GM12878 (cell line): ENCODE results near the gene KREMEN2. TPM values are rescaled to one million over a fixed set of nuclear protein-coding genes. Genes with fewer than 3 reads are reported as not detected.

Experiments
- ATAC-seq: fragments of 200-7000 bp; cut with Tn5 transposase; 3 replicates; pipeline ENCODE4 v1.9.1; 2020; ENCODE audit warnings: mild to moderate bottlenecking, moderate library complexity
- BruUV-seq: library from RNA; stranded (reverse); fragments of 400-500 nt; replicated peaks from 2 replicates; lab custom pipeline; 2021; lab: Mats Ljungman, UMichigan
- CTCF ChIA-PET: fragments of 300-600 bp; sonication (Branson Sonifier 250); formaldehyde crosslinking; extraction: SDS; loops from one replicate; lab custom pipeline; 2021; ENCODE audit warnings: inconsistent platforms; lab: Yijun Ruan, JAX
- POLR2A ChIA-PET: fragments of 350-600 bp; formaldehyde crosslinking; extraction: SDS; loops from one replicate; lab custom pipeline; 2021; ENCODE audit warnings: inconsistent platforms; lab: Charles Lee
- RAD21 ChIA-PET: fragments of 300-600 bp; sonication (Branson Sonifier 250); formaldehyde crosslinking; loops from one replicate; lab custom pipeline; 2023; ENCODE audit warnings: antibody characterized with exemption; ENCODE audit not compliant: unreplicated experiment; lab: Charles Lee
- SMC1A ChIA-PET: fragments of 300-600 bp; sonication (Branson Sonifier 250); formaldehyde crosslinking; loops from one replicate; lab custom pipeline; 2023; ENCODE audit not compliant: unreplicated experiment, uncharacterized antibody; lab: Charles Lee
- DNase-seq: peaks from one replicate; pipeline ENCODE4 v3.0.0-alpha.2; 2011; ENCODE audit warnings: low read depth, low spot score
- FAIRE-seq: peaks from 3 replicates; lab custom pipeline; 2011; peaks lifted over from hg19 to GRCh38; lab: Jason Lieb, UNC
- H2AFZ ChIP-seq: 2 replicates; pipeline ENCODE4 v1.6.0; 2011; ENCODE audit warnings: low read depth, low read length, control low read depth; ENCODE audit not compliant: control insufficient read depth
- H3K27ac ChIP-seq: 2 replicates; pipeline ENCODE4 v1.5.1; 2011; ENCODE audit warnings: control low read depth; ENCODE audit not compliant: control insufficient read depth, insufficient read depth
- H3K27me3 ChIP-seq, 2 experiments: replicated peaks in 1 of 2; 2 replicates each; pipeline versions ENCODE4 v1.6.0 to v1.6.1; 2011; ENCODE audit warnings: low read length in 1 of 2; ENCODE audit not compliant: control insufficient read depth in 2 of 2, insufficient read depth in 2 of 2
- H3K36me3 ChIP-seq, 2 experiments: 2 replicates each; pipeline ENCODE4 v1.5.1; 2011; ENCODE audit warnings: low read length in 1 of 2; ENCODE audit not compliant: control insufficient read depth in 2 of 2, insufficient read depth in 2 of 2
- H3K4me1 ChIP-seq: 2 replicates; pipeline ENCODE4 v1.6.1; 2011; ENCODE audit warnings: mild to moderate bottlenecking, low read length, moderate library complexity, mixed read lengths; ENCODE audit not compliant: control insufficient read depth, insufficient read depth
- H3K4me2 ChIP-seq: 2 replicates; pipeline ENCODE4 v1.6.0; 2011; ENCODE audit warnings: control low read depth; ENCODE audit not compliant: control insufficient read depth, insufficient read depth
- H3K4me3 ChIP-seq: fragments of 200-600 bp; sonication (generic); 2 replicates; pipeline ENCODE4 v1.5.1; 2016
- H3K79me2 ChIP-seq: 2 replicates; pipeline ENCODE4 v1.6.0; 2011; ENCODE audit warnings: low read length; ENCODE audit not compliant: control insufficient read depth, insufficient read depth
- H3K9ac ChIP-seq: 2 replicates; pipeline ENCODE4 v1.8.0; 2011; ENCODE audit warnings: low read length, control low read depth, mixed read lengths; ENCODE audit not compliant: control insufficient read depth, insufficient read depth
- H3K9me3 ChIP-seq: replicated peaks from 3 replicates; pipeline ENCODE4 v1.5.1; 2011; ENCODE audit warnings: mild to moderate bottlenecking, low read length; ENCODE audit not compliant: control insufficient read depth, insufficient read depth
- H4K20me1 ChIP-seq: 2 replicates; pipeline ENCODE4 v1.6.0; 2011; ENCODE audit not compliant: control insufficient read depth, insufficient read depth
- BRCA1 ChIP-seq: IDR thresholded peaks from 2 replicates; pipeline ENCODE4 v1.6.1; 2011; ENCODE audit warnings: low read depth, low read length, improper control_type of control experiment
- CHD2 ChIP-seq: IDR thresholded peaks from 2 replicates; pipeline ENCODE4 v1.6.1; 2011; ENCODE audit warnings: low read depth, low read length, improper control_type of control experiment, borderline replicate concordance
- HCFC1 ChIP-seq: fragments of 150-350 bp; IDR thresholded peaks from 2 replicates; pipeline ENCODE4 v1.6.1; 2014; ENCODE audit warnings: low read length
- LARP7 ChIP-seq: fragments of 450-650 bp; IDR thresholded peaks from 2 replicates; pipeline ENCODE4 v1.6.1; 2017; ENCODE audit warnings: mild to moderate bottlenecking
- SP1 ChIP-seq: IDR thresholded peaks from one replicate; pipeline ENCODE4 v1.6.1; 2011; ENCODE audit warnings: low read depth, low read length
- SPI1 ChIP-seq: IDR thresholded peaks from 2 replicates; pipeline ENCODE4 v1.6.1; 2011; ENCODE audit warnings: low read depth, mild to moderate bottlenecking, low read length, moderate library complexity, borderline replicate concordance; ENCODE audit not compliant: insufficient read depth
- SRF ChIP-seq, 2 experiments: IDR thresholded peaks; 2 replicates each; pipeline ENCODE4 v1.6.1; 2011; ENCODE audit warnings: low read depth in 2 of 2, low read length in 2 of 2, mild to moderate bottlenecking in 1 of 2, moderate library complexity in 1 of 2
- ZNF217 ChIP-seq: fragments of 450-650 bp; IDR thresholded peaks from 2 replicates; pipeline ENCODE4 v1.6.1; 2017; ENCODE audit warnings: antibody characterized with exemption, mild to moderate bottlenecking
- ZNF274 ChIP-seq: IDR thresholded peaks from one replicate; pipeline ENCODE4 v1.8.0; 2011; ENCODE audit not compliant: insufficient read length, insufficient read depth
- WGBS: methylation state at CpG from one replicate; pipeline ENCODE4 v1.1.6; 2016; ENCODE audit warnings: low lambda C conversion rate; ENCODE audit not compliant: insufficient replicate concordance, insufficient coverage; ENCODE audit errors: missing lambda C conversion rate; 5-methylcytosine and 5-hydroxymethylcytosine counted together
- in situ Hi-C: fragments of 300-500 bp; cut with MboI; formaldehyde crosslinking; loops from 9 replicates; pipeline ENCODE4 v1.14.3; 2018; ENCODE audit warnings: mixed read lengths
- intact Hi-C: fragments of 100-400 bp; cut with micrococcal nuclease; formaldehyde crosslinking; loops from one replicate; pipeline ENCODE4 v1.14.2; 2022; ENCODE audit not compliant: unreplicated experiment
- polyA plus RNA-seq, 11 experiments: library from polyadenylated mRNA; depleted of rRNA in 4 of 11; unstranded in 6 of 11; stranded (reverse) in 5 of 11; fragments of >200 nt; fragmentation: Nextera tagmentation in 4 of 11; fragmentation: Illumina TruSeq in 1 of 11; extraction: Ambion mirVana in 4 of 11; extraction: Trizol in 1 of 11; gene quantifications; 1 replicate in 1 of 11; 2 replicates in 10 of 11; pipeline versions ENCODE4 v1.2.1 to v1.2.3, GENCODE V29; 2011 to 2016; ENCODE audit warnings: inconsistent platforms in 2 of 11, missing spikeins in 2 of 11, low read depth in 1 of 11
- total RNA-seq, 4 experiments: library from RNA; depleted of rRNA in 3 of 4; stranded (reverse); fragments of >200 nt in 3 of 4; fragmentation: Illumina TruSeq in 1 of 4; extraction: Trizol in 1 of 4; gene quantifications; 2 replicates each; pipeline versions ENCODE4 v1.2.1 to v1.2.3, GENCODE V29; 2013 to 2021
- TF ChIP-seq, protein P1 (sequence below): IDR thresholded peaks from 2 replicates; pipeline ENCODE4 v1.6.1; 2012; ENCODE audit warnings: mild to moderate bottlenecking, low read depth, low read length
- TF ChIP-seq, protein P2 (sequence below), 3 experiments: IDR thresholded peaks in 2 of 3; conservative IDR thresholded peaks in 1 of 3; 2 replicates each; pipeline ENCODE4 v1.5.1; 2011; ENCODE audit warnings: low read depth in 3 of 3, low read length in 3 of 3, mild to moderate bottlenecking in 3 of 3, control low read depth in 2 of 3, moderate library complexity in 2 of 3, inconsistent platforms in 1 of 3, mixed read lengths in 1 of 3; ENCODE audit not compliant: control insufficient read depth in 2 of 3, insufficient read depth in 1 of 3; ENCODE audit errors: extremely low read depth in 1 of 3
- TF ChIP-seq, protein P3 (sequence below): IDR thresholded peaks from 2 replicates; pipeline ENCODE4 v1.6.1; 2012; ENCODE audit warnings: low read depth, low read length, improper control_type of control experiment
- TF ChIP-seq, protein P4 (sequence below): fragments of 450-650 bp; IDR thresholded peaks from 2 replicates; pipeline ENCODE4 v1.6.1; 2016; ENCODE audit warnings: mild to moderate bottlenecking

The KREMEN2 gene
- total and polyA plus RNA-seq, 10 of the 15 experiments (the other 5 are each of a cell fraction or from before 2014, with no cell fraction given): 0.06 to 3.7 (median 0.83) TPM; not detected in 2

- TF ChIP-seq, protein P1, sequence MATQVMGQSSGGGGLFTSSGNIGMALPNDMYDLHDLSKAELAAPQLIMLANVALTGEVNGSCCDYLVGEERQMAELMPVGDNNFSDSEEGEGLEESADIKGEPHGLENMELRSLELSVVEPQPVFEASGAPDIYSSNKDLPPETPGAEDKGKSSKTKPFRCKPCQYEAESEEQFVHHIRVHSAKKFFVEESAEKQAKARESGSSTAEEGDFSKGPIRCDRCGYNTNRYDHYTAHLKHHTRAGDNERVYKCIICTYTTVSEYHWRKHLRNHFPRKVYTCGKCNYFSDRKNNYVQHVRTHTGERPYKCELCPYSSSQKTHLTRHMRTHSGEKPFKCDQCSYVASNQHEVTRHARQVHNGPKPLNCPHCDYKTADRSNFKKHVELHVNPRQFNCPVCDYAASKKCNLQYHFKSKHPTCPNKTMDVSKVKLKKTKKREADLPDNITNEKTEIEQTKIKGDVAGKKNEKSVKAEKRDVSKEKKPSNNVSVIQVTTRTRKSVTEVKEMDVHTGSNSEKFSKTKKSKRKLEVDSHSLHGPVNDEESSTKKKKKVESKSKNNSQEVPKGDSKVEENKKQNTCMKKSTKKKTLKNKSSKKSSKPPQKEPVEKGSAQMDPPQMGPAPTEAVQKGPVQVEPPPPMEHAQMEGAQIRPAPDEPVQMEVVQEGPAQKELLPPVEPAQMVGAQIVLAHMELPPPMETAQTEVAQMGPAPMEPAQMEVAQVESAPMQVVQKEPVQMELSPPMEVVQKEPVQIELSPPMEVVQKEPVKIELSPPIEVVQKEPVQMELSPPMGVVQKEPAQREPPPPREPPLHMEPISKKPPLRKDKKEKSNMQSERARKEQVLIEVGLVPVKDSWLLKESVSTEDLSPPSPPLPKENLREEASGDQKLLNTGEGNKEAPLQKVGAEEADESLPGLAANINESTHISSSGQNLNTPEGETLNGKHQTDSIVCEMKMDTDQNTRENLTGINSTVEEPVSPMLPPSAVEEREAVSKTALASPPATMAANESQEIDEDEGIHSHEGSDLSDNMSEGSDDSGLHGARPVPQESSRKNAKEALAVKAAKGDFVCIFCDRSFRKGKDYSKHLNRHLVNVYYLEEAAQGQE: no peak
- no peak for TF ChIP-seq SRF (IDR thresholded peaks at IDR 0.05; ENCODE audit: low read depth in 2 of 2, low read length in 2 of 2)
- TF ChIP-seq ZNF274: no peak
- TF ChIP-seq, protein P2, sequence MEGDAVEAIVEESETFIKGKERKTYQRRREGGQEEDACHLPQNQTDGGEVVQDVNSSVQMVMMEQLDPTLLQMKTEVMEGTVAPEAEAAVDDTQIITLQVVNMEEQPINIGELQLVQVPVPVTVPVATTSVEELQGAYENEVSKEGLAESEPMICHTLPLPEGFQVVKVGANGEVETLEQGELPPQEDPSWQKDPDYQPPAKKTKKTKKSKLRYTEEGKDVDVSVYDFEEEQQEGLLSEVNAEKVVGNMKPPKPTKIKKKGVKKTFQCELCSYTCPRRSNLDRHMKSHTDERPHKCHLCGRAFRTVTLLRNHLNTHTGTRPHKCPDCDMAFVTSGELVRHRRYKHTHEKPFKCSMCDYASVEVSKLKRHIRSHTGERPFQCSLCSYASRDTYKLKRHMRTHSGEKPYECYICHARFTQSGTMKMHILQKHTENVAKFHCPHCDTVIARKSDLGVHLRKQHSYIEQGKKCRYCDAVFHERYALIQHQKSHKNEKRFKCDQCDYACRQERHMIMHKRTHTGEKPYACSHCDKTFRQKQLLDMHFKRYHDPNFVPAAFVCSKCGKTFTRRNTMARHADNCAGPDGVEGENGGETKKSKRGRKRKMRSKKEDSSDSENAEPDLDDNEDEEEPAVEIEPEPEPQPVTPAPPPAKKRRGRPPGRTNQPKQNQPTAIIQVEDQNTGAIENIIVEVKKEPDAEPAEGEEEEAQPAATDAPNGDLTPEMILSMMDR (IDR thresholded peaks at IDR 0.05 in 2 of 3, conservative IDR thresholded peaks at IDR 0.05 in 1 of 3; ENCODE audit: control insufficient read depth in 2 of 3, extremely low read depth in 1 of 3, insufficient read depth in 1 of 3, low read depth in 3 of 3, low read length in 3 of 3): no peak
Measured at GRCh38 chr16:2992383-2993081, 28.5 kb downstream of the KREMEN2 start (continued).

DNA sequence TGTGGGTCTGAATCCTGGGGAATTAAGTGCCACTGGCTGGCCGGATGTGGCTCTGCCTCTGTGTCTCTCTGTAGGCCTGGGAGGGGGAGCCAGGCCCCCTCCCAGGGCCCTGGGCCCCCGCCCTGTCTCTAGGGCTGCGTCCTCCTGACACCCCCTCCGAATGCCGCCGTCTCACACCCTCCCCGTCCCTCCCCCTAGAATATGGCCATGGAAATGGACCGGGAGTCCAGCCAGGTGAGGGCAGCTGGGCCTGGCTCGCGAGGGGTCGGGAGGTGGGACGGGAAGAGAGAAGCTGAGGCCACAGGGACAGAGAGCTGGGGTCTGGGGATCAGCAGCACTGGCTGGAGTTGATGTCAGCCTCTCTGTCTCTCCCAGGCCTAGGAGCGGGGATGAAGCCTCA is 32.2 kb downstream of the KREMEN2 start:
- in situ Hi-C loops (no loop called here), intact Hi-C loops (no loop called here)
- ChIA-PET POLR2A (no interaction called here), RAD21 (no interaction called here), SMC1A (no interaction called here), CTCF (no interaction called here)
- no peak overlapping the region for H3K4me2 ChIP-seq
- DNase-seq: no peak
- no peaks in the 10 kb centered on the region for H3K79me2 ChIP-seq
- H4K20me1 ChIP-seq: no peaks in the 10 kb centered on the region
- H3K36me3 ChIP-seq: no peaks in the 10 kb centered on the region
- H3K9me3 ChIP-seq: no peaks in the 10 kb centered on the region
- no peak overlapping the region for H3K27ac ChIP-seq
- no TSS peak for BruUV-seq
- H3K9ac ChIP-seq: no peak overlapping the region
- peaks cover 0 to 8% of the 10 kb centered on the region in 2 experiments; a peak in 3 of 4 replicates for H3K27me3 ChIP-seq
- H2AFZ ChIP-seq: no peak overlapping the region
- H3K4me3 ChIP-seq: no peak overlapping the region
- FAIRE-seq: no peak
- no peaks in the 10 kb centered on the region for H3K4me1 ChIP-seq
- no peak for ATAC-seq
- 39% methylated on average over 11 of the region's 13 CpGs for WGBS
- TF ChIP-seq LARP7 (no peak), BRCA1 (no peak), CHD2 (no peak), HCFC1 (no peak), SPI1 (no peak), SP1 (no peak), ZNF217 (no peak)
- TF ChIP-seq, protein P3, sequence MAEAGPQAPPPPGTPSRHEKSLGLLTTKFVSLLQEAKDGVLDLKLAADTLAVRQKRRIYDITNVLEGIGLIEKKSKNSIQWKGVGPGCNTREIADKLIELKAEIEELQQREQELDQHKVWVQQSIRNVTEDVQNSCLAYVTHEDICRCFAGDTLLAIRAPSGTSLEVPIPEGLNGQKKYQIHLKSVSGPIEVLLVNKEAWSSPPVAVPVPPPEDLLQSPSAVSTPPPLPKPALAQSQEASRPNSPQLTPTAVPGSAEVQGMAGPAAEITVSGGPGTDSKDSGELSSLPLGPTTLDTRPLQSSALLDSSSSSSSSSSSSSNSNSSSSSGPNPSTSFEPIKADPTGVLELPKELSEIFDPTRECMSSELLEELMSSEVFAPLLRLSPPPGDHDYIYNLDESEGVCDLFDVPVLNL: no peak
- TF ChIP-seq, protein P4, sequence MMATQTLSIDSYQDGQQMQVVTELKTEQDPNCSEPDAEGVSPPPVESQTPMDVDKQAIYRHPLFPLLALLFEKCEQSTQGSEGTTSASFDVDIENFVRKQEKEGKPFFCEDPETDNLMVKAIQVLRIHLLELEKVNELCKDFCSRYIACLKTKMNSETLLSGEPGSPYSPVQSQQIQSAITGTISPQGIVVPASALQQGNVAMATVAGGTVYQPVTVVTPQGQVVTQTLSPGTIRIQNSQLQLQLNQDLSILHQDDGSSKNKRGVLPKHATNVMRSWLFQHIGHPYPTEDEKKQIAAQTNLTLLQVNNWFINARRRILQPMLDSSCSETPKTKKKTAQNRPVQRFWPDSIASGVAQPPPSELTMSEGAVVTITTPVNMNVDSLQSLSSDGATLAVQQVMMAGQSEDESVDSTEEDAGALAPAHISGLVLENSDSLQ: no peak
